Stimulated activated CD4-positive, alpha-beta T cell treated with anti-CD3 and anti-CD28 coated beads, Interleukin-12 subunit alpha, Interleukin-12 subunit beta, amount 100 ng/mL, for 48 hours (primary cell): ENCODE data around the gene TBC1D21.

Experiments
- DNase-seq, 3 donors: peaks; one replicate each; pipeline ENCODE4 v3.0.0-alpha.2; 2020; ENCODE audit warnings: low read depth in 2 of 3, low spot score in 1 of 3

The TBC1D21 gene

DNA sequence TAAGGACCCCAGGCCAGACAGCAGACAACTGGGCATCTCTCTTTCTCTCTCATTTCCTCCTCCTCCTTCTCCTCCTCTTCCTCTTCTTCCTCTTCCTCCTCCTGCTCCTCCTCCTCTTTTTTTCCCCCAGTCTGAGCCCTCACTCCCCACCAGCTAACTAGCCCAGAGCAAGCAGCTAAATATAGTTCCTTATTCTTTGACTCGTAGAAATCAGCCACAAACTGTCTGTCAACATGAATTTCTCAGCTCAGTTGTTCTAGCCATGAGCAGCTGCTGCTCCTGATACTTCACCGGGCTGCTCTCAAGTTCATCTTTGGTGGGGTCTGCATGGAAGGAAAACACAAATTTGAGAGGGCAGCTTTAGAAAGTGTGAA lies 33.7 kb downstream of the TBC1D21 start:
- DNase-seq: no peak

DNA sequence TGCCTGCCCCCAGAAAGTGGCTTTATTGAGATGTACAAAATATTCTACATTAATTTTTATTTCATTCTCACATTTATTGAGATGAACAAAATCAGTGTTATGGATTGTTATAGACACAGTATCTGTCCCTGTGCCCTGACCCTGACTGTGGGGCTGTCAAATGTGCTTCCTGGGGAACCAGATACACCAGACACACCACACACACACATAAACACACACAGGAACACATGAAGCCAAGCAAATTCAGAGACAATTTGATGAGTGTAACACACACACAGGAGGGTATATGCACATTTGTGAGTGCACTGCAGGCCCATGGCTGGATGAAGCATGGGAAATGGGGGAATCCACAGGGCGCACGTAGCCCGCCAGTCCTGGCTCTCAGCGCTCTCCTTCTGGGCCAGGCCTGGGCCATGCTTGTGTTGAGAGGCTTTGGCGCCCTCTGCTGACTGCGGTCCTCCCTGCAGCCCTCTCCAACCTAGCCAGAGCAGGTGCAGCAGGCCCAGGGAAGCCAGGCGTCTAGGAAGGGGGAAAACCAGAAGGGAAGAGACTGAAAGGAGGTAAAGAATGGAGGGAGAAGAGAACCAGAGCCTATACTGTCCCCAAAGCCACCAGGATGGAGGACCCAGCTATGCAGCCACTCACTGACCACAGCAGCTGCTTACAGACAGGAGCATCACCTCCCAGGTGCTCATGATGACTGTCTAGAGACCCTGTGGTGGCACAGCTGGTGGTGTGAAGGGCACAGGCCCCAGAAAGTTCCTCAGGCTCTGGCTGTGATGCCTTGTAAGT lies 34.9 kb downstream of the TBC1D21 start:
- peak; percentile 65 to 82 (median 73) for DNase-seq

GRCh38 chr15:73908822-73909122 lies 35.4 kb downstream of the TBC1D21 start:
- no peak for DNase-seq

GRCh38 chr15:73909651-73910050 lies 36.3 kb downstream of the TBC1D21 start:
- no peak for DNase-seq

- no peak for DNase-seq
These were observed 37.3 kb downstream of the TBC1D21 start for GRCh38 chr15:73910522-73911303.

GRCh38 chr15:73912030-73912596 lies 38.7 kb downstream of the TBC1D21 start:
- no peak for DNase-seq

DNA sequence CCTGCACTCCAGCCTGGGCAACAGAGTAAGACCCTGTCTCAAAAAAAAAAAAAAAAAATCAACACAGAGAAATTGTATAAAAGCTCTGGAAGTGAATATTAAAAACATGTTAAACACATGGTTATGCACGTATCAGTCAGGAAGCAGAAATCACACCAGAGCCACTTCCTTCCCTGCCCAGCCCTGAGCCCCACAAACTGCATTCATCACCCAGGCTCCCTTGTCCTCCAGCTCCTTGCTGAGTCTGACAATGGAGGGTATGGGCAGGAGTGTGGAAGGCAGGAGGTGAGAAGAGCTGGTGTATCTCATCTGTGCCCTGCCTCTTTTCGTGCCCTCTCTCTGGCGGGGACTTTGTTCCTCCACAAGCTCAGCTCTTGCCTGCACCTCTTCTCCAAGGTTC lies 40.8 kb downstream of the TBC1D21 start:
- DNase-seq: no peak

DNA sequence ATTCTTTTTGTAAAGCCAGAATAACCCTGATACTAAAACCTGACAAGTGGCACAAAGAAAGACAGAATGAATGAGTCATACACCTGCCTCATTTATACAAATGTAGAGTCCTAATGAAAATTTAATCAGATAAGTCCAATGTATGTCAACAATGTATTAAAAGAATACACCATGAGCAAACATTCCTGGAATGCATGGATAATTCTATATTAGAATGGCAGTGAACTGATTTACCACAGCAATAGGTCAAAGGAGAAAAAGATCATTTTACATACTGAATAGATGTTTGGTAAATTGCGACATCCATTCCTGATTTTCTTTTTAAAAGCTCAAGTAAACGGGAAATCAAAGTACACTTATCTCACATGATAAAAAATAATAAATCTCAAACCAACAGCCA lies 41.7 kb downstream of the TBC1D21 start:
- DNase-seq: no peak

DNA sequence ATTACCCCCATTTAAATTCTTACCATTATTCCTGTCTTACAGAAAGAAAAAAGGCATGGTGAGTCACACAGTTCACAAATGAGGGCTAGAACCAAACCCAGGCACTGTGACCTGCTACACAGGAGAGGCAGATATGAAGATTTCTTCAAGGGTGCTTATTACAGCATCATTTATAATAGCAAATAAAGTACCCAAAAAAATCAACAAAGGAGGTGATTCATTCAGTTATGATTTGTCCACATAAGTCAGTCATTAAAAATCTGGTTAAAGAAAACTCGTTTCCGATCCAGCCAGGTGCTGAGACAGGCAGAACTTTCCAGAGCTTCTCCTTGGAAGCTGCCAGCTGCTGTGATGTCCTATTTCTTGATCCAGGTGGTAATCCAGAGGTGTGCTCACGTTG lies 45.4 kb downstream of the TBC1D21 start:
- no peak for DNase-seq

- DNase-seq: no peak
These were observed 46.3 kb downstream of the TBC1D21 start for GRCh38 chr15:73919706-73920105.

- DNase-seq: no peak
These were observed 48.0 kb downstream of the TBC1D21 start for GRCh38 chr15:73921254-73921925.

- no peak for DNase-seq
These were observed 49.1 kb downstream of the TBC1D21 start for GRCh38 chr15:73922186-73923151.

- DNase-seq: no peak
These were observed 49.8 kb downstream of the TBC1D21 start for GRCh38 chr15:73923156-73923487.

- DNase-seq: no peak
These were observed 50.3 kb downstream of the TBC1D21 start for GRCh38 chr15:73923488-73924164.

- DNase-seq: peak in 1 of 3 donors; percentile 37
These were observed 51.0 kb downstream of the TBC1D21 start for GRCh38 chr15:73924171-73924921.

- DNase-seq: no peak
These were observed 52.5 kb downstream of the TBC1D21 start for GRCh38 chr15:73925848-73926218.

GRCh38 chr15:73926219-73927002 lies 53.0 kb downstream of the TBC1D21 start, which contains the start of gene LOXL1:
TSS of gene LOXL1 (plus strand) at chr15:73926462. CDS start at chr15:73926784, 322 bp downstream.
- DNase-seq: no peak

DNA sequence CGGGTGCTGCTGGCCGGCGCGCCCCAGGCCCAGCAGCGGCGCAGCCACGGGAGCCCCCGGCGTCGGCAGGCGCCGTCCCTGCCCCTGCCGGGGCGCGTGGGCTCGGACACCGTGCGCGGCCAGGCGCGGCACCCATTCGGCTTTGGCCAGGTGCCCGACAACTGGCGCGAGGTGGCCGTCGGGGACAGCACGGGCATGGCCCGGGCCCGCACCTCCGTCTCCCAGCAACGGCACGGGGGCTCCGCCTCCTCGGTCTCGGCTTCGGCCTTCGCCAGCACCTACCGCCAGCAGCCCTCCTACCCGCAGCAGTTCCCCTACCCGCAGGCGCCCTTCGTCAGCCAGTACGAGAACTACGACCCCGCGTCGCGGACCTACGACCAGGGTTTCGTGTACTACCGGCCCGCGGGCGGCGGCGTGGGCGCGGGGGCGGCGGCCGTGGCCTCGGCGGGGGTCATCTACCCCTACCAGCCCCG lies 53.7 kb downstream of the TBC1D21 start:
- DNase-seq: peak in 1 of 3 donors; percentile 13
